H1 (cell line): ENCODE results near the gene TDRD5. TPM values are rescaled to one million over a fixed set of nuclear protein-coding genes. Genes with fewer than 3 reads are reported as not detected.

Source experiments
- CTCF ChIA-PET: fragments of 300-600 bp; sonication (Branson Sonifier 250); formaldehyde crosslinking; loops from one replicate; lab custom pipeline; 2021; ENCODE audit not compliant: partially characterized antibody; lab: Charles Lee
- POLR2A ChIA-PET: fragments of 300-600 bp; sonication (Branson Sonifier 250); formaldehyde crosslinking; loops from one replicate; lab custom pipeline; 2021; ENCODE audit warnings: inconsistent platforms; ENCODE audit not compliant: partially characterized antibody; lab: Charles Lee
- DNase-seq, 2 experiments: peaks; one replicate each; pipeline versions ENCODE4 v3.0.0 to v3.0.0-alpha.2; 2010 to 2022; ENCODE audit warnings: low spot score in 2 of 2, low read depth in 1 of 2, mixed read lengths in 1 of 2
- FAIRE-seq: peaks from 2 replicates; lab custom pipeline; 2011; peaks lifted over from hg19 to GRCh38; lab: Jason Lieb, UNC
- H2AFZ ChIP-seq: 2 replicates; pipeline ENCODE4 v1.8.1; 2012; ENCODE audit warnings: low read length, inconsistent platforms
- H2AK5ac ChIP-seq: 2 replicates; pipeline ENCODE4 v1.6.1; 2013; ENCODE audit warnings: low read depth, low read length
- H2BK120ac ChIP-seq: replicated peaks from 2 replicates; pipeline ENCODE3; 2013; ENCODE audit warnings: low read depth, low read length, inconsistent platforms
- H2BK12ac ChIP-seq: 2 replicates; pipeline ENCODE4 v1.6.1; 2013; ENCODE audit warnings: low read depth, low read length
- H2BK15ac ChIP-seq: 2 replicates; pipeline ENCODE4 v1.6.1; 2013; ENCODE audit warnings: low read length
- H2BK20ac ChIP-seq: 2 replicates; pipeline ENCODE4 v1.6.1; 2013; ENCODE audit warnings: low read length
- H2BK5ac ChIP-seq: 2 replicates; pipeline ENCODE4 v1.6.1; 2013; ENCODE audit warnings: low read depth, low read length
- H3K14ac ChIP-seq: 2 replicates; pipeline ENCODE4 v1.6.1; 2013; ENCODE audit warnings: inconsistent platforms; ENCODE audit not compliant: insufficient read length
- H3K18ac ChIP-seq: 2 replicates; pipeline ENCODE4 v1.6.1; 2013; ENCODE audit warnings: low read length; ENCODE audit errors: extremely low read depth
- H3K23ac ChIP-seq: 2 replicates; pipeline ENCODE4 v1.6.1; 2013; ENCODE audit warnings: inconsistent platforms; ENCODE audit not compliant: insufficient read length
- H3K23me2 ChIP-seq: 2 replicates; pipeline ENCODE4 v1.6.1; 2013; ENCODE audit warnings: low read depth, low read length
- H3K27ac ChIP-seq: 2 replicates; pipeline ENCODE4 v1.6.1; 2011; ENCODE audit warnings: low read depth, low read length, inconsistent platforms
- H3K27me3 ChIP-seq, 4 experiments: replicated peaks in 1 of 4; 1 replicate in 1 of 4; 2 replicates in 3 of 4; pipeline versions ENCODE4 v1.6.1 to v1.8.1; 2011 to 2013; ENCODE audit warnings: low read length in 3 of 4, mild to moderate bottlenecking in 3 of 4, inconsistent platforms in 2 of 4, mixed read lengths in 2 of 4, moderate library complexity in 1 of 4; ENCODE audit not compliant: control insufficient read depth in 3 of 4, insufficient read depth in 3 of 4; ENCODE audit errors: extremely low read depth in 1 of 4
- H3K36me3 ChIP-seq, 4 experiments: 2 replicates each; pipeline versions ENCODE4 v1.6.1 to v1.8.1; 2011 to 2013; ENCODE audit warnings: mild to moderate bottlenecking in 4 of 4, low read length in 3 of 4, moderate library complexity in 2 of 4, control low read depth in 1 of 4, inconsistent platforms in 1 of 4; ENCODE audit not compliant: insufficient read depth in 4 of 4, control insufficient read depth in 2 of 4
- H3K4ac ChIP-seq: replicated peaks from 2 replicates; pipeline ENCODE3; 2013; ENCODE audit warnings: low read length, low read depth, mixed read lengths, inconsistent platforms; ENCODE audit not compliant: insufficient read length
- H3K4me1 ChIP-seq, 4 experiments: replicated peaks in 1 of 4; 1 replicate in 1 of 4; 2 replicates in 3 of 4; pipeline versions ENCODE4 v1.6.1 to v1.8.1; 2011 to 2013; ENCODE audit warnings: low read length in 3 of 4, inconsistent platforms in 2 of 4, mixed read lengths in 1 of 4; ENCODE audit not compliant: insufficient read depth in 4 of 4, control insufficient read depth in 3 of 4
- H3K4me2 ChIP-seq, 2 experiments: 2 replicates each; pipeline versions ENCODE4 v1.6.1 to v1.8.1; 2011 to 2013; ENCODE audit warnings: low read depth in 2 of 2, low read length in 2 of 2, control low read depth in 1 of 2, inconsistent platforms in 1 of 2, mild to moderate bottlenecking in 1 of 2; ENCODE audit not compliant: insufficient read depth in 1 of 2
- H3K4me3 ChIP-seq, 4 experiments: fragments of 200-600, 300-600 bp in 1 of 4; sonication (generic), shearing (Covaris generic), sonication (Bioruptor Twin) in 1 of 4; 2 replicates each; pipeline versions ENCODE4 v1.5.1 to v1.8.1; 2011 to 2016; ENCODE audit warnings: low read length in 4 of 4, low read depth in 3 of 4, control low read depth in 2 of 4, inconsistent platforms in 2 of 4, mild to moderate bottlenecking in 2 of 4, mixed read lengths in 1 of 4, moderate library complexity in 1 of 4; ENCODE audit not compliant: insufficient read depth in 2 of 4; ENCODE audit errors: extremely low read depth in 1 of 4
- H3K56ac ChIP-seq: replicated peaks from 2 replicates; pipeline ENCODE3; 2013; ENCODE audit warnings: low read depth, mild to moderate bottlenecking, mixed read lengths, low read length, inconsistent platforms; ENCODE audit not compliant: insufficient read length
- H3K79me1 ChIP-seq: 2 replicates; pipeline ENCODE4 v1.6.1; 2013; ENCODE audit warnings: low read depth, low read length, control low read depth
- H3K79me2 ChIP-seq, 2 experiments: 2 replicates each; pipeline versions ENCODE4 v1.6.1 to v1.8.1; 2012 to 2013; ENCODE audit warnings: low read length in 2 of 2, mild to moderate bottlenecking in 2 of 2, inconsistent platforms in 1 of 2; ENCODE audit not compliant: insufficient read depth in 2 of 2, control insufficient read depth in 1 of 2
- H3K9ac ChIP-seq, 4 experiments: replicated peaks in 1 of 4; 1 replicate in 1 of 4; 2 replicates in 3 of 4; pipeline versions ENCODE4 v1.6.1 to v1.8.1; 2011 to 2013; ENCODE audit warnings: low read depth in 3 of 4, low read length in 3 of 4, control low read depth in 2 of 4, mild to moderate bottlenecking in 2 of 4, moderate library complexity in 2 of 4, inconsistent platforms in 1 of 4; ENCODE audit errors: extremely low read depth in 1 of 4
- H3K9me3 ChIP-seq, 2 experiments: 2 replicates each; pipeline versions ENCODE4 v1.6.1 to v1.8.1; 2012 to 2013; ENCODE audit warnings: mild to moderate bottlenecking in 2 of 2, moderate library complexity in 2 of 2, control low read depth in 1 of 2, inconsistent platforms in 1 of 2, low read depth in 1 of 2, low read length in 1 of 2, mixed read lengths in 1 of 2; ENCODE audit not compliant: insufficient read depth in 2 of 2
- H4K20me1 ChIP-seq, 2 experiments: replicated peaks in 1 of 2; 2 replicates each; pipeline versions ENCODE3 to v1.8.1; 2011 to 2013; ENCODE audit warnings: inconsistent platforms in 2 of 2, low read length in 2 of 2, mild to moderate bottlenecking in 1 of 2; ENCODE audit not compliant: insufficient read depth in 2 of 2, control insufficient read depth in 1 of 2
- H4K5ac ChIP-seq: 2 replicates; pipeline ENCODE4 v1.6.1; 2013; ENCODE audit warnings: low read length, low read depth, mixed read lengths, inconsistent platforms; ENCODE audit not compliant: insufficient read length
- H4K8ac ChIP-seq: 2 replicates; pipeline ENCODE4 v1.8.0; 2013; ENCODE audit warnings: mild to moderate bottlenecking, moderate library complexity, low read length, inconsistent platforms; ENCODE audit not compliant: insufficient read depth; ENCODE audit errors: extremely low read depth
- H4K91ac ChIP-seq: replicated peaks from 2 replicates; pipeline ENCODE3; 2013; ENCODE audit warnings: low read length, mixed read lengths, inconsistent platforms; ENCODE audit not compliant: insufficient read length
- CREB1 ChIP-seq: IDR thresholded peaks from 2 replicates; pipeline ENCODE4 v1.6.1; 2012; ENCODE audit warnings: inconsistent platforms
- EP300 ChIP-seq, 2 experiments: IDR thresholded peaks; 1 replicate in 1 of 2; 2 replicates in 1 of 2; pipeline ENCODE4 v1.6.1; 2011 to 2012; ENCODE audit warnings: low read depth in 2 of 2, low read length in 2 of 2, mild to moderate bottlenecking in 2 of 2, borderline replicate concordance in 1 of 2, inconsistent platforms in 1 of 2, moderate library complexity in 1 of 2
- HDAC6 ChIP-seq: IDR thresholded peaks from one replicate; pipeline ENCODE4 v1.7.1; 2012; ENCODE audit warnings: low read depth, mild to moderate bottlenecking, inconsistent platforms, low read length, moderate library complexity
- POU5F1 ChIP-seq: IDR thresholded peaks from 2 replicates; pipeline ENCODE4 v1.6.1; 2011; ENCODE audit warnings: low read depth, mild to moderate bottlenecking, low read length, moderate library complexity
- RBBP5 ChIP-seq: IDR thresholded peaks from 2 replicates; pipeline ENCODE4 v1.7.1; 2012; ENCODE audit warnings: low read depth, mild to moderate bottlenecking, inconsistent platforms, low read length, moderate library complexity, borderline replicate concordance
- SP2 ChIP-seq: IDR thresholded peaks from 2 replicates; pipeline ENCODE4 v1.6.1; 2012; ENCODE audit warnings: mild to moderate bottlenecking, low read length, inconsistent platforms
- TAF1 ChIP-seq: IDR thresholded peaks from 2 replicates; pipeline ENCODE4 v1.6.1; 2011; ENCODE audit warnings: mild to moderate bottlenecking, low read depth, low read length
- TEAD4 ChIP-seq: IDR thresholded peaks from 2 replicates; pipeline ENCODE4 v1.6.1; 2012; ENCODE audit warnings: low read depth, low read length, inconsistent platforms, mixed read lengths
- ZNF274 ChIP-seq: IDR thresholded peaks from 2 replicates; pipeline ENCODE4 v1.7.0; 2012; ENCODE audit warnings: low read length, borderline replicate concordance; ENCODE audit errors: extremely low read depth
- WGBS, 2 experiments: shearing (Covaris generic) in 1 of 2; methylation state at CpG; one replicate each; pipeline versions ENCODE4 v1.1.6 to v1.1.7; 2013 to 2015; ENCODE audit warnings: low lambda C conversion rate in 2 of 2, mixed read lengths in 2 of 2, inconsistent platforms in 1 of 2, low coverage in 1 of 2, missing lambda C conversion rate in 1 of 2; ENCODE audit not compliant: insufficient replicate concordance in 2 of 2, insufficient coverage in 1 of 2, insufficient read length in 1 of 2; ENCODE audit errors: extremely low coverage in 1 of 2, missing lambda C conversion rate in 1 of 2; 5-methylcytosine and 5-hydroxymethylcytosine counted together
- polyA plus RNA-seq, 7 experiments: library from polyadenylated mRNA; depleted of rRNA in 3 of 7; stranded (reverse) in 5 of 7; unstranded in 2 of 7; fragments of >200 nt in 5 of 7; fragments of 200-250 nt in 2 of 7; gene quantifications; 1 replicate in 5 of 7; 2 replicates in 1 of 7; 4 replicates in 1 of 7; pipeline versions ENCODE4 v1.2.1 to v1.2.3, GENCODE V29; 2011 to 2013; ENCODE audit warnings: missing spikeins in 2 of 7, mixed read lengths in 2 of 7
- total RNA-seq: library from RNA; stranded (reverse); fragmentation: NEBNext Ultra II Directional; extraction: Animal tissue kit (Norgen Biotek cat#: 25700); gene quantifications from 2 replicates; pipeline ENCODE4 v1.2.1, GENCODE V29; 2021
- TF ChIP-seq, protein P1 (sequence below): IDR thresholded peaks from 2 replicates; pipeline ENCODE4 v1.6.1; 2012; ENCODE audit warnings: low read length, inconsistent platforms
- TF ChIP-seq, protein P2 (sequence below): IDR thresholded peaks from 2 replicates; pipeline ENCODE4 v1.6.1; 2011; ENCODE audit warnings: low read length, improper control_type of control experiment
- TF ChIP-seq, protein P3 (sequence below): IDR thresholded peaks from 2 replicates; pipeline ENCODE4 v1.6.1; 2012; ENCODE audit warnings: inconsistent platforms

The TDRD5 gene
- total and polyA plus RNA-seq, 2 of the 8 experiments (the other 6 are each of a cell fraction or from before 2014, with no cell fraction given), result 0.53 to 1.4 TPM

DNA sequence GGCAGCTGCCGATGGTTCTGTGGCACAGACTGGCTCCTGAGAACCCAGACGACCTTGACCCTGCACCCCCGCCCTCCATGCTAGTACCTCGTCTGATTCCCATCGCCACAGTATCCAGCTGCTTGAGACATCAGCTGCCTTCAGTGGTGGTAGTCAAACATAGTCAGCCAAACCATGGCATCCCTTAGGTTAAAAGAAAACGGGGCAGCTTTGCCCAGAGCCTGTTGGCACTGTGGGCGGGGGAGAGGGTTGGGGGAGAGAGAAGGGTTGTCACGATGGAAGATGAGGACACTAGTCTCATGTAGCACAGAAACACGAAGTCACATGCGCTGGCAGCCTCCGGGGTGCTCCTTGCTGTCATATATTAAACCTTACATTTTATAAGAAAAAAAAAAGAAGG, 961 bp upstream of the TDRD5 start:
- Histone ChIP-seq H3K14ac (no peak overlapping the region), H3K56ac (no peak overlapping the region), H3K23me2 (no peaks in the 10 kb centered on the region), H3K79me2 (no peaks in the 10 kb centered on the region), H4K8ac (no peak overlapping the region), H3K27me3 (peaks cover 13 to 55% (median 36%) of the 10 kb centered on the region in 4 experiments), H2BK120ac (no peak overlapping the region), H3K18ac (no peak overlapping the region), H3K9ac (no peak overlapping the region), H3K36me3 (no peaks in the 10 kb centered on the region; a peak in 1 of 8 replicates), H2BK15ac (no peak overlapping the region), H3K79me1 (no peaks in the 10 kb centered on the region), H3K27ac (no peak overlapping the region), H2AFZ (no peak overlapping the region), H2BK20ac (no peak overlapping the region), H2AK5ac (no peak overlapping the region), H3K4me1 (no peaks in the 10 kb centered on the region; a peak in 1 of 7 replicates), H3K23ac (no peak overlapping the region), H4K5ac (no peak overlapping the region), H4K20me1 (no peaks in the 10 kb centered on the region), H2BK5ac (no peak overlapping the region), H3K4me2 (no peak overlapping the region), H3K4me3 (no peak overlapping the region), H3K4ac (no peak overlapping the region), H2BK12ac (no peak overlapping the region), H4K91ac (no peak overlapping the region), H3K9me3 (peaks cover 3% of the 10 kb centered on the region in 2 experiments; a peak in 2 of 4 replicates)
- FAIRE-seq, result no peak
- 85% methylated on average over 10 of the region's 11 CpGs; no CpG with 5 or more reads in 1 of the 2 experiments for WGBS, 2 experiments
- CTCF ChIA-PET, result interaction anchor here (0.7 to 1.5 kb wide), 6 partner anchors 9 to 129 kb away, joined by 3 read pairs; no protein-coding TSS in a partner anchor
- no peak for DNase-seq
- POLR2A ChIA-PET, result no interaction called here
- TF ChIP-seq CREB1, result no peak
- TF ChIP-seq RBBP5, result no peak
- TF ChIP-seq EP300 (IDR thresholded peaks at IDR 0.05; ENCODE audit: borderline replicate concordance in 1 of 2, low read depth in 2 of 2, low read length in 2 of 2), result no peak
- TF ChIP-seq, protein P1, sequence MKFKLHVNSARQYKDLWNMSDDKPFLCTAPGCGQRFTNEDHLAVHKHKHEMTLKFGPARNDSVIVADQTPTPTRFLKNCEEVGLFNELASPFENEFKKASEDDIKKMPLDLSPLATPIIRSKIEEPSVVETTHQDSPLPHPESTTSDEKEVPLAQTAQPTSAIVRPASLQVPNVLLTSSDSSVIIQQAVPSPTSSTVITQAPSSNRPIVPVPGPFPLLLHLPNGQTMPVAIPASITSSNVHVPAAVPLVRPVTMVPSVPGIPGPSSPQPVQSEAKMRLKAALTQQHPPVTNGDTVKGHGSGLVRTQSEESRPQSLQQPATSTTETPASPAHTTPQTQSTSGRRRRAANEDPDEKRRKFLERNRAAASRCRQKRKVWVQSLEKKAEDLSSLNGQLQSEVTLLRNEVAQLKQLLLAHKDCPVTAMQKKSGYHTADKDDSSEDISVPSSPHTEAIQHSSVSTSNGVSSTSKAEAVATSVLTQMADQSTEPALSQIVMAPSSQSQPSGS, result no peak
- TF ChIP-seq HDAC6, result no peak
- no peak for TF ChIP-seq TAF1
- TF ChIP-seq ZNF274, result no peak
- TF ChIP-seq TEAD4, result no peak
- TF ChIP-seq POU5F1, result no peak
- TF ChIP-seq, protein P2, sequence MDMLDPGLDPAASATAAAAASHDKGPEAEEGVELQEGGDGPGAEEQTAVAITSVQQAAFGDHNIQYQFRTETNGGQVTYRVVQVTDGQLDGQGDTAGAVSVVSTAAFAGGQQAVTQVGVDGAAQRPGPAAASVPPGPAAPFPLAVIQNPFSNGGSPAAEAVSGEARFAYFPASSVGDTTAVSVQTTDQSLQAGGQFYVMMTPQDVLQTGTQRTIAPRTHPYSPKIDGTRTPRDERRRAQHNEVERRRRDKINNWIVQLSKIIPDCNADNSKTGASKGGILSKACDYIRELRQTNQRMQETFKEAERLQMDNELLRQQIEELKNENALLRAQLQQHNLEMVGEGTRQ, result no peak
- TF ChIP-seq, protein P3, sequence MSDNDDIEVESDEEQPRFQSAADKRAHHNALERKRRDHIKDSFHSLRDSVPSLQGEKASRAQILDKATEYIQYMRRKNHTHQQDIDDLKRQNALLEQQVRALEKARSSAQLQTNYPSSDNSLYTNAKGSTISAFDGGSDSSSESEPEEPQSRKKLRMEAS, result no peak
- TF ChIP-seq SP2, result no peak
